GM21526 (cell line): Measurements from ENCODE around the gene PHETA1.

ENCODE experiments used
- ATAC-seq: cut with Tn5 transposase; IDR thresholded peaks from one replicate; pipeline ENCODE4 v1.9.1; 2021; ENCODE audit warnings: moderate library complexity; ENCODE audit not compliant: unreplicated experiment, low FRiP score

PHETA1 gene

GRCh38 chr12:111330800-111331752 is 37.8 kb downstream of the PHETA1 start:
- no peak for ATAC-seq

- ATAC-seq: no peak
Measured at GRCh38 chr12:111328138-111328537, 40.8 kb downstream of the PHETA1 start.

GRCh38 chr12:111327474-111327873 is 41.4 kb downstream of the PHETA1 start:
- ATAC-seq: no peak

- ATAC-seq: no peak
Measured at GRCh38 chr12:111322336-111323250, 46.3 kb downstream of the PHETA1 start.

DNA sequence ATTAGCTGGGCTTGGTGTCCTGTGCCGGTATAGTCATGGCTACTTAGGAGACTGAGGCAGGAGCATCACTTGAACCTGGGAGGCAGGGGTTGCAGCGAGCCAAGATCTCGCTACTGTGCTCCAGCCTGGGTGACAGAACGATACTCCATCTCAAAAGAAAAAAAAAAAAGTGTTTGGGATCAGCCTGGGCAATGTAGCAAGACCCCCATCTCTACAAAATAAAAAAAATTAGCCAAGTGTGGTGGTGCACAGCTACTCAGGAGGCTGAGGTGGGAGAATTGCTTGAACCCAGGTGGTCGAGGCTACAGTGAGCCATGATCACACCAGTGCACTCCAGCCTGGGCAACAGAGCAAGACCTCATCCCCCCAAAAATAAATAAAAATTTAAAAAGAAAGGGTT is 47.6 kb downstream of the PHETA1 start:
- ATAC-seq: no peak

- ATAC-seq: no peak
Measured at GRCh38 chr12:111320258-111321050, 48.4 kb downstream of the PHETA1 start.

GRCh38 chr12:111319600-111320257 is 49.2 kb downstream of the PHETA1 start:
- ATAC-seq: no peak

GRCh38 chr12:111318450-111318849 is 50.4 kb downstream of the PHETA1 start:
- ATAC-seq: no peak

GRCh38 chr12:111316671-111317070 is 52.2 kb downstream of the PHETA1 start:
- no peak for ATAC-seq

GRCh38 chr12:111314953-111315539 is 53.8 kb downstream of the PHETA1 start:
- ATAC-seq: no peak

GRCh38 chr12:111313833-111314259 is 55.0 kb downstream of the PHETA1 start:
- ATAC-seq: no peak

- no peak for ATAC-seq
Measured at GRCh38 chr12:111312708-111313107, 56.2 kb downstream of the PHETA1 start.

GRCh38 chr12:111312016-111312415 is 56.9 kb downstream of the PHETA1 start:
- ATAC-seq: no peak

DNA sequence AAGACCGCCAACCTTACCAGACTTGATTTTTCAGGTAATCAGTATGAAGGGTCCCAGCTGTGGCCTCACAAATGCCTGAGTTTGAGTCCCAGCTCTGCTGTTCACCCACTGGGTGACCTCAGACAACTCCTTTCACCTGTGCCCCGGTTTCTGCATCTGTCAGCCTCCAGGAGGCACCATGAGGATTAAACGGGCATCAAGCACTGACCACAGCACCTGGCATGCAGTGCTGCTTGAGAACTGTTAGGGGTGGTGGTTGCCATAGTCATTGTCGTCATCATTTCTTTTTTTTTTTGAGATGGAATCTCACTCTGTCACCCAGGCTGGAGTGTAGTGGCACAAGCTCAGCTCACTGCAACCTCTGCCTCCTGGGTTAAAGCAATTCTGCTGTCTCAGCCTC is 57.9 kb downstream of the PHETA1 start:
- ATAC-seq: no peak
